Measurements from ENCODE around the gene PKN3.

GRCh38 chr9:128712451-128713410 lies 10.4 kb downstream of the PKN3 start:
- TF ChIP-seq CTCF (IDR thresholded peaks at IDR 0.05; ENCODE audit: poor library complexity, severe bottlenecking) (no peak), SMC3 (conservative IDR thresholded peaks at IDR 0.05; ENCODE audit: poor library complexity) (no peak), POLR2AphosphoS5 (IDR thresholded peaks at IDR 0.05) (no peak), EZH2 (IDR thresholded peaks at IDR 0.05; ENCODE audit: borderline replicate concordance, insufficient read depth, low read length, poor library complexity, severe bottlenecking) (no peak), REST (IDR thresholded peaks at IDR 0.05; ENCODE audit: borderline replicate concordance) (no peak), EP300 (conservative IDR thresholded peaks at IDR 0.05; ENCODE audit: poor library complexity, severe bottlenecking) (no peak)
